Ecto neural progenitor cell (in vitro differentiated cells): Measurements from ENCODE around the gene GBP1.

Experiments
- DNase-seq: peaks from one replicate; pipeline ENCODE4 v3.0.0-alpha.2; 2018; ENCODE audit warnings: low spot score

GBP1 gene

DNA sequence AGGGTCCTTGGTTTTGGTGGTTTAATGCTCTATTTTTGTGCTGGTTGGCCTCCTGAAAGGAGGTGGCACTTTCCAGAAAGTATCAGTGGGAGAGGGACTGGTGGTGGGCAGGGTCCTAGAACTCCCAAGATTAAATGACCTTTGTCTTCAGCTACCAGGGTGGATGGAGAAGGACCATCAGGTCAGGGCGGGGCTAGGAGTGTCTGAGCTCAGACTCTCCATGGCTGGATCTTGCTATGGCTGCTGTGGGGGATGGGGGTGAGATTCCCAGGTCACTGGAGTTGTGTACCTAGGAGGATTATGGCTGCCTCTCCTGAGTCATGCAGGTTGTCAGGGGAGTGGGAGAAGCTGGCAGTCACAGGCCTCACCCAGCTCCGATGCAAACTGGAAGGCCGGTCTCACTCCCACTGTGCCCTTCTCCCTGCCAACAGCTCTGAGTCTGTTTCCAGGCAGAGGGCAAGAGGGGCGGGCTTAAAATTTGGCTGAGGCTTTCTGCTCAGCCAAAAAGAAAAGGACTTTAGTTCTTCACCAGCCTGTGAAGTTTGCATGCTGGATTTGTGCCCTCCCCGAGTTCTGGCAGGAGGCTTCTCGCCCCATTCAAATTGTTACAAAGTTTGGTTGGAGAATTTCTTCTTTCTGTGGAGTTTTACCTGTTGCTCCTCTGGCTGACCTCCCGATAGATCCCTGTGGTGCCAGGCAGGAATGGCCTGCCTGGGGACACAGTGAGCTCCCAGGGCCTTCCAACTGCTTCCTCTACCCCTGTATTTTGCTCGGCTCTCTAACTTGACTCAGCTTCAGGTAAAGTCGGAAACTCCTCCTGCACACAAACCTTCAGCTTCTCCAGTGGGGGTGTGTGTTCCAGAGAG, 59.5 kb downstream of the GBP1 start:
- DNase-seq = no peak
